Lower lobe of right lung (tissue), 2 donors: ENCODE data around the gene SLC27A1. TPM values are rescaled to one million over a fixed set of nuclear protein-coding genes. Genes with fewer than 3 reads are reported as not detected.

Experiments
- ATAC-seq, 2 donors: fragments of 200-7000 bp; cut with Tn5 transposase; one replicate each; pipeline ENCODE4 v1.9.1; 2020 to 2022; ENCODE audit warnings: mild to moderate bottlenecking in 2 of 2, moderate library complexity in 2 of 2
- DNase-seq: peaks from one replicate; pipeline ENCODE4 v3.0.0-alpha.2; 2020
- H3K27ac ChIP-seq: fragments of 200-600 bp; one replicate; pipeline ENCODE4 v1.8.0; 2022
- H3K27me3 ChIP-seq: fragments of 200-600 bp; one replicate; pipeline ENCODE4 v1.8.0; 2022; ENCODE audit warnings: low read depth
- H3K36me3 ChIP-seq: fragments of 200-600 bp; one replicate; pipeline ENCODE4 v1.8.0; 2022; ENCODE audit warnings: mild to moderate bottlenecking
- H3K4me1 ChIP-seq: fragments of 200-600 bp; one replicate; pipeline ENCODE4 v1.8.0; 2022
- H3K4me3 ChIP-seq: fragments of 200-600 bp; one replicate; pipeline ENCODE4 v1.8.0; 2022; ENCODE audit warnings: mild to moderate bottlenecking
- H3K9me3 ChIP-seq: fragments of 200-600 bp; one replicate; pipeline ENCODE4 v1.8.0; 2022
- CTCF ChIP-seq: fragments of 200-600 bp; IDR thresholded peaks from one replicate; pipeline ENCODE4 v1.8.0; 2022; ENCODE audit warnings: antibody characterized with exemption, mild to moderate bottlenecking
- intact Hi-C: fragments of 100-400 bp; cut with DNase I; formaldehyde crosslinking; loops from one replicate; pipeline ENCODE4 v1.11.0; 2022
- total RNA-seq: library from RNA; stranded (reverse); fragmentation: NEBNext Ultra II Directional; extraction: Animal tissue kit (Norgen Biotek cat#: 25700); gene quantifications from one replicate; pipeline ENCODE4 v1.2.1, GENCODE V29; 2021
- donor health status: DM: no; HTN: yes; CAD: no; lungs with severe emphysema.

The SLC27A1 gene
- total RNA-seq, 1 donor from 2014 or later = 27.0 TPM

DNA sequence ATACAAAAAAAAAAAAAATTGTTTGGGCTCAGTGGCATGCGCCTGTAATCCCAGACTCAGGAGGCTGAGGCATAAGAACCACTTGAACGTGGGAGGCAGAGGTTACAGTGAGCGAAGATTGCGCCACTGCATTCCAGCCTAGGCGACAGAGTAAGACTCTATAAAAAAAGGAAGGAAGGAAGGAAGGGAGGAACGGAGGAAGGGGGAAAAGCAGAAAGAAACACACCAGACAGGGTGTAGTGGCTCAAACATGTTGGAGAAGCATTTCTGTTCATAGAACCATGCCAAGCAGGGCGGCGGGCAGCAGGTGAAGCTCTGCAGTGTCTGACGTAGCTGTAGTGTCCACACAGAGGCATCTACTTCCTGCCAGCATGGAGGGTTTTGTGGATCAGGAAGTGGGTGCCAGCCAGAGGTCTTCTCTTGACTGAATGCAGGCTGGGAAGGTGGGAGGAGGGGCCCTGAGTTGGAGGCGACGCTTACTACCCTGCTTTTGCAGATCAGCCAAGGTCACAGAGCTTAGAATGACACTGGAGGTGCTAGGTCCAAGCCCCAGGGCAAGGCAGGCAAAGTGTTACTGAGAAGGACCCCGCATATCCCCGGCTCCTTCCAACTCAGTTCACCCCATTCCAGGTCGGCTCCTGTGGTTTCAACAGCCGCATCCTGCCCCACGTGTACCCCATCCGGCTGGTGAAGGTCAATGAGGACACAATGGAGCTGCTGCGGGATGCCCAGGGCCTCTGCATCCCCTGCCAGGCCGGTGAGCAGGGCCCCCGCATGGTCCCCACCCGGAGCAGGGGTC is 29.5 kb downstream of the SLC27A1 start:
- Histone ChIP-seq H3K9me3 (no peaks in the 10 kb centered on the region), H3K27ac (peak overlapping the region; percentile 88), H3K4me1 (peaks cover 31% of the 10 kb centered on the region), H3K27me3 (no peaks in the 10 kb centered on the region), H3K4me3 (peak overlapping the region; percentile 19), H3K36me3 (peaks cover 23% of the 10 kb centered on the region)
- DNase-seq (peak; percentile 87), ATAC-seq (peak; percentile 85 to 88)
- intact Hi-C loops = no loop called here
- TF ChIP-seq CTCF = no peak

- ATAC-seq (no peak), DNase-seq (no peak)
- intact Hi-C loops = no loop called here
- TF ChIP-seq CTCF = no peak
- Histone ChIP-seq H3K9me3 (no peaks in the 10 kb centered on the region), H3K4me1 (peaks cover 31% of the 10 kb centered on the region), H3K36me3 (peaks cover 30% of the 10 kb centered on the region), H3K4me3 (no peak overlapping the region), H3K27me3 (no peaks in the 10 kb centered on the region), H3K27ac (peak overlapping the region; percentile 88)
Observed at GRCh38 chr19:17500447-17501198, 30.3 kb downstream of the SLC27A1 start.

- Histone ChIP-seq H3K27ac (no peak overlapping the region), H3K36me3 (peaks cover 34% of the 10 kb centered on the region), H3K9me3 (no peaks in the 10 kb centered on the region), H3K4me3 (no peak overlapping the region), H3K27me3 (no peaks in the 10 kb centered on the region), H3K4me1 (peaks cover 31% of the 10 kb centered on the region)
- TF ChIP-seq CTCF = no peak
- ATAC-seq (no peak), DNase-seq (no peak)
- intact Hi-C loops = no loop called here
Observed at GRCh38 chr19:17503240-17503639, 32.9 kb downstream of the SLC27A1 start.

GRCh38 chr19:17504030-17504429 is 33.7 kb downstream of the SLC27A1 start:
- Histone ChIP-seq H3K4me3 (no peak overlapping the region), H3K27ac (no peak overlapping the region), H3K27me3 (no peaks in the 10 kb centered on the region), H3K9me3 (no peaks in the 10 kb centered on the region), H3K4me1 (peaks cover 31% of the 10 kb centered on the region), H3K36me3 (peaks cover 34% of the 10 kb centered on the region)
- DNase-seq (no peak), ATAC-seq (no peak)
- TF ChIP-seq CTCF = no peak
- intact Hi-C loops = no loop called here

DNA sequence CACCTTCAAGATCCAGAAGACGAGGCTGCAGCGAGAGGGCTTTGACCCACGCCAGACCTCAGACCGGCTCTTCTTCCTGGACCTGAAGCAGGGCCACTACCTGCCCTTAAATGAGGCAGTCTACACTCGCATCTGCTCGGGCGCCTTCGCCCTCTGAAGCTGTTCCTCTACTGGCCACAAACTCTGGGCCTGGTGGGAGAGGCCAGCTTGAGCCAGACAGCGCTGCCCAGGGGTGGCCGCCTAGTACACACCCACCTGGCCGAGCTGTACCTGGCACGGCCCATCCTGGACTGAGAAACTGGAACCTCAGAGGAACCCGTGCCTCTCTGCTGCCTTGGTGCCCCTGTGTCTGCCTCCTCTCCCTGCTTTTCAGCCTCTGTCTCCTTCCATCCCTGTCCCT is 34.1 kb downstream of the SLC27A1 start:
- no peaks in the 10 kb centered on the region for H3K27me3 ChIP-seq
- peaks cover 34% of the 10 kb centered on the region for H3K36me3 ChIP-seq
- no peak overlapping the region for H3K27ac ChIP-seq
- no peak overlapping the region for H3K4me3 ChIP-seq
- DNase-seq (no peak), ATAC-seq (no peak)
- intact Hi-C loops = no loop called here
- H3K4me1 ChIP-seq = peaks cover 29% of the 10 kb centered on the region
- no peaks in the 10 kb centered on the region for H3K9me3 ChIP-seq
- no peak for TF ChIP-seq CTCF
